HEK293 (cell line): Measurements from ENCODE around the gene ANKRD13D.

Experiments used
- EGR2 ChIP-seq: fragments of 450-650 bp; formaldehyde crosslinking; IDR thresholded peaks from 2 replicates; pipeline ENCODE4 v1.5.1; 2016; ENCODE audit warnings: low read depth, missing biosample characterization, missing genetic modification characterization
- FEZF1 ChIP-seq: fragments of 450-650 bp; formaldehyde crosslinking; IDR thresholded peaks from 2 replicates; pipeline ENCODE4 v1.5.1; 2016; ENCODE audit warnings: missing biosample characterization, missing genetic modification characterization
- HOXC10 ChIP-seq: sonication (generic); formaldehyde crosslinking; IDR thresholded peaks from 2 replicates; pipeline ENCODE4 v1.8.1; 2023; ENCODE audit warnings: mild to moderate bottlenecking, missing genetic modification reagents
- KLF8 ChIP-seq: fragments of 450-650 bp; formaldehyde crosslinking; IDR thresholded peaks from 2 replicates; pipeline ENCODE4 v1.5.1; 2016; ENCODE audit warnings: missing biosample characterization, missing genetic modification characterization
- SALL2 ChIP-seq: fragments of 450-650 bp; formaldehyde crosslinking; IDR thresholded peaks from 2 replicates; pipeline ENCODE4 v1.5.0; 2017; ENCODE audit warnings: missing biosample characterization, mild to moderate bottlenecking, missing genetic modification characterization, borderline replicate concordance
- SCRT1 ChIP-seq: fragments of 450-650 bp; formaldehyde crosslinking; IDR thresholded peaks from 2 replicates; pipeline ENCODE4 v1.5.1; 2016; ENCODE audit warnings: missing biosample characterization, missing genetic modification characterization, borderline replicate concordance
- ZBTB17 ChIP-seq: fragments of 450-650 bp; formaldehyde crosslinking; IDR thresholded peaks from 2 replicates; pipeline ENCODE4 v1.5.1; 2016; ENCODE audit warnings: missing biosample characterization, missing genetic modification characterization
- ZBTB20 ChIP-seq: fragments of 450-650 bp; formaldehyde crosslinking; IDR thresholded peaks from 2 replicates; pipeline ENCODE4 v1.5.1; 2016; ENCODE audit warnings: missing biosample characterization, missing genetic modification characterization
- ZEB2 ChIP-seq: fragments of 450-650 bp; formaldehyde crosslinking; IDR thresholded peaks from 2 replicates; pipeline ENCODE4 v1.5.1; 2016; ENCODE audit warnings: missing biosample characterization, missing genetic modification characterization
- ZFP3 ChIP-seq: fragments of 450-650 bp; formaldehyde crosslinking; IDR thresholded peaks from 2 replicates; pipeline ENCODE4 v1.5.1; 2016; ENCODE audit warnings: low read depth, missing biosample characterization, missing genetic modification characterization
- ZNF311 ChIP-seq: fragments of 450-650 bp; formaldehyde crosslinking; IDR thresholded peaks from 2 replicates; pipeline ENCODE4 v1.5.1; 2017; ENCODE audit warnings: missing biosample characterization, missing genetic modification characterization, borderline replicate concordance
- ZNF335 ChIP-seq: fragments of 450-650 bp; formaldehyde crosslinking; conservative IDR thresholded peaks from 2 replicates; pipeline ENCODE4 v1.5.1; 2016; ENCODE audit warnings: missing biosample characterization, missing genetic modification characterization
- ZNF394 ChIP-seq: fragments of 450-650 bp; formaldehyde crosslinking; IDR thresholded peaks from 2 replicates; pipeline ENCODE4 v1.5.1; 2016; ENCODE audit warnings: missing biosample characterization, missing genetic modification characterization, mild to moderate bottlenecking, moderate library complexity, borderline replicate concordance
- ZNF473 ChIP-seq: fragments of 450-650 bp; formaldehyde crosslinking; IDR thresholded peaks from 2 replicates; pipeline ENCODE4 v1.5.1; 2017; ENCODE audit warnings: missing biosample characterization, missing genetic modification characterization
- ZNF558 ChIP-seq: fragments of 450-650 bp; formaldehyde crosslinking; IDR thresholded peaks from 2 replicates; pipeline ENCODE4 v1.5.1; 2016; ENCODE audit warnings: missing biosample characterization, missing genetic modification characterization
- ZNF561 ChIP-seq: fragments of 450-650 bp; IDR thresholded peaks from 2 replicates; pipeline ENCODE4 v1.5.1; 2018; ENCODE audit warnings: missing biosample characterization, missing genetic modification characterization, borderline replicate concordance
- ZNF610 ChIP-seq: fragments of 450-650 bp; formaldehyde crosslinking; IDR thresholded peaks from 2 replicates; pipeline ENCODE4 v1.5.1; 2016; ENCODE audit warnings: missing biosample characterization, missing genetic modification characterization, borderline replicate concordance
- ZNF629 ChIP-seq: fragments of 450-650 bp; formaldehyde crosslinking; IDR thresholded peaks from 2 replicates; pipeline ENCODE4 v1.5.1; 2017; ENCODE audit warnings: missing biosample characterization, missing genetic modification characterization
- ZNF76 ChIP-seq: fragments of 450-650 bp; formaldehyde crosslinking; IDR thresholded peaks from 2 replicates; pipeline ENCODE4; 2016; ENCODE audit warnings: low read depth, missing biosample characterization, missing genetic modification characterization, borderline replicate concordance
- ZNF791 ChIP-seq: fragments of 450-650 bp; formaldehyde crosslinking; IDR thresholded peaks from 2 replicates; pipeline ENCODE4 v1.5.1; 2016; ENCODE audit warnings: missing biosample characterization, missing genetic modification characterization
- ZNF837 ChIP-seq: fragments of 450-650 bp; formaldehyde crosslinking; IDR thresholded peaks from 2 replicates; pipeline ENCODE4 v1.5.1; 2016; ENCODE audit warnings: missing biosample characterization, missing genetic modification characterization
- ZSCAN23 ChIP-seq: fragments of 450-650 bp; formaldehyde crosslinking; IDR thresholded peaks from 2 replicates; pipeline ENCODE4 v1.5.1; 2016; ENCODE audit warnings: missing biosample characterization, missing genetic modification characterization
- ZXDB ChIP-seq: fragments of 450-650 bp; formaldehyde crosslinking; IDR thresholded peaks from 2 replicates; pipeline ENCODE4 v1.5.1; 2016; ENCODE audit warnings: missing biosample characterization, missing genetic modification characterization
- TF ChIP-seq, protein P1 (sequence below): fragments of 450-650 bp; formaldehyde crosslinking; IDR thresholded peaks from 2 replicates; pipeline ENCODE4 v1.5.1; 2016; ENCODE audit warnings: missing biosample characterization, missing genetic modification characterization
- TF ChIP-seq, protein P2 (sequence below): fragments of 450-650 bp; formaldehyde crosslinking; conservative IDR thresholded peaks from 2 replicates; pipeline ENCODE4 v1.5.1; 2016; ENCODE audit warnings: low read depth, missing biosample characterization, missing genetic modification characterization
- TF ChIP-seq, protein P3 (sequence below): fragments of 450-650 bp; formaldehyde crosslinking; IDR thresholded peaks from 2 replicates; pipeline ENCODE4 v1.5.1; 2016; ENCODE audit warnings: missing biosample characterization, missing genetic modification characterization
- TF ChIP-seq, protein P4 (sequence below): fragments of 450-650 bp; formaldehyde crosslinking; IDR thresholded peaks from 2 replicates; pipeline ENCODE4 v1.5.1; 2016; ENCODE audit warnings: missing biosample characterization, missing genetic modification characterization

Gene ANKRD13D

DNA sequence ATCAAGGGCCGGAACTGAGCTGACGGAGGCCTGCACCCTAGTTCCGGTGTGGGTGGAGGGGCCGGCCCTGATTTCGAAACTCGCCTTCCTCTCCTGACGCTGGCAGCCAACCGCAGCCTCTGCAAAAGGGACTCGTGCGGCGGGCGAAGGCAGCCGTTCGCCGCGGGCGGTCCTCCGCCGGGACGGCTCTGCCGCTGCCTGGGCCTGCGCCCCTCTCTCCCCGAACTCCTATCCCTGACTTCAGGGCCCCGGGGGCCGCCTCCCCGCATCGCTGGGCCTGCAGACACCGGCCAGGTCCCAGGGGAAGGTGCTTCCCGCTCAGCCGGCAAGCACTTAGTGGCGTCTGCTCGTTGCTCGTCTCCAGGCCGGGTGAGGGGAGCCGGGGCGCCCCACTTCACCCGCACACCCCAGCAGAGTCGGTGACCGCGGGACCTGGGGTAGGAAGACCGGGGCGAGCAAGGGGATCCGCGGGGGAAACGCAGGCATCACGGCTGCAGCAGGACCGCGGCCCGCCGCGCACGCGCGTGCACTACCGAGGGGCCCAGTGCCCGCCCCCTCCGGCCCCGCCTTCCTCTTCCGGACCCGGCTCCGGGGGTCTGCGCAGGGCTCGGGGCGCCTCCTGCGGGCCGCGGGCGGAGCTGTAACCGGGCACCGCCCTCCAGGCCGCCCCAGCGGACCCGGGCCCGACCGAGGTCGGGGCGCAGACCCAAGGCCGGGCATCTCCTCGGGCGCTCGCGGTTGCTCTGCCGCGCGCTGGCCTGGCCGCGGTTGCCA is 464 bp upstream of the ANKRD13D start (continued):
- TF ChIP-seq, protein P1, sequence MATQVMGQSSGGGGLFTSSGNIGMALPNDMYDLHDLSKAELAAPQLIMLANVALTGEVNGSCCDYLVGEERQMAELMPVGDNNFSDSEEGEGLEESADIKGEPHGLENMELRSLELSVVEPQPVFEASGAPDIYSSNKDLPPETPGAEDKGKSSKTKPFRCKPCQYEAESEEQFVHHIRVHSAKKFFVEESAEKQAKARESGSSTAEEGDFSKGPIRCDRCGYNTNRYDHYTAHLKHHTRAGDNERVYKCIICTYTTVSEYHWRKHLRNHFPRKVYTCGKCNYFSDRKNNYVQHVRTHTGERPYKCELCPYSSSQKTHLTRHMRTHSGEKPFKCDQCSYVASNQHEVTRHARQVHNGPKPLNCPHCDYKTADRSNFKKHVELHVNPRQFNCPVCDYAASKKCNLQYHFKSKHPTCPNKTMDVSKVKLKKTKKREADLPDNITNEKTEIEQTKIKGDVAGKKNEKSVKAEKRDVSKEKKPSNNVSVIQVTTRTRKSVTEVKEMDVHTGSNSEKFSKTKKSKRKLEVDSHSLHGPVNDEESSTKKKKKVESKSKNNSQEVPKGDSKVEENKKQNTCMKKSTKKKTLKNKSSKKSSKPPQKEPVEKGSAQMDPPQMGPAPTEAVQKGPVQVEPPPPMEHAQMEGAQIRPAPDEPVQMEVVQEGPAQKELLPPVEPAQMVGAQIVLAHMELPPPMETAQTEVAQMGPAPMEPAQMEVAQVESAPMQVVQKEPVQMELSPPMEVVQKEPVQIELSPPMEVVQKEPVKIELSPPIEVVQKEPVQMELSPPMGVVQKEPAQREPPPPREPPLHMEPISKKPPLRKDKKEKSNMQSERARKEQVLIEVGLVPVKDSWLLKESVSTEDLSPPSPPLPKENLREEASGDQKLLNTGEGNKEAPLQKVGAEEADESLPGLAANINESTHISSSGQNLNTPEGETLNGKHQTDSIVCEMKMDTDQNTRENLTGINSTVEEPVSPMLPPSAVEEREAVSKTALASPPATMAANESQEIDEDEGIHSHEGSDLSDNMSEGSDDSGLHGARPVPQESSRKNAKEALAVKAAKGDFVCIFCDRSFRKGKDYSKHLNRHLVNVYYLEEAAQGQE (tag by site-specific recombination), result 0 out of 2 replicates have a peak, but pooled peaks have one; percentile 41
- peak; percentile 73 for TF ChIP-seq ZBTB17 (tag by site-specific recombination)
- peak; percentile 96 for TF ChIP-seq ZNF335 (tag by site-specific recombination)
- peak; percentile 47; the same call in 1 of the 2 replicates for TF ChIP-seq ZNF394 (tag by site-specific recombination)
- no peak for TF ChIP-seq SALL2 (tag by site-specific recombination)
- no peak for TF ChIP-seq ZNF473
- no peak for TF ChIP-seq ZNF791
- peak; percentile 26; the same call in 1 of the 2 replicates for TF ChIP-seq ZNF76 (tag by site-specific recombination)
- peak; percentile 60; the same call in 1 of the 2 replicates for TF ChIP-seq ZFP3 (tag by site-specific recombination)
- peak; percentile 57 for TF ChIP-seq KLF8 (tag by site-specific recombination)
- TF ChIP-seq, protein P2, sequence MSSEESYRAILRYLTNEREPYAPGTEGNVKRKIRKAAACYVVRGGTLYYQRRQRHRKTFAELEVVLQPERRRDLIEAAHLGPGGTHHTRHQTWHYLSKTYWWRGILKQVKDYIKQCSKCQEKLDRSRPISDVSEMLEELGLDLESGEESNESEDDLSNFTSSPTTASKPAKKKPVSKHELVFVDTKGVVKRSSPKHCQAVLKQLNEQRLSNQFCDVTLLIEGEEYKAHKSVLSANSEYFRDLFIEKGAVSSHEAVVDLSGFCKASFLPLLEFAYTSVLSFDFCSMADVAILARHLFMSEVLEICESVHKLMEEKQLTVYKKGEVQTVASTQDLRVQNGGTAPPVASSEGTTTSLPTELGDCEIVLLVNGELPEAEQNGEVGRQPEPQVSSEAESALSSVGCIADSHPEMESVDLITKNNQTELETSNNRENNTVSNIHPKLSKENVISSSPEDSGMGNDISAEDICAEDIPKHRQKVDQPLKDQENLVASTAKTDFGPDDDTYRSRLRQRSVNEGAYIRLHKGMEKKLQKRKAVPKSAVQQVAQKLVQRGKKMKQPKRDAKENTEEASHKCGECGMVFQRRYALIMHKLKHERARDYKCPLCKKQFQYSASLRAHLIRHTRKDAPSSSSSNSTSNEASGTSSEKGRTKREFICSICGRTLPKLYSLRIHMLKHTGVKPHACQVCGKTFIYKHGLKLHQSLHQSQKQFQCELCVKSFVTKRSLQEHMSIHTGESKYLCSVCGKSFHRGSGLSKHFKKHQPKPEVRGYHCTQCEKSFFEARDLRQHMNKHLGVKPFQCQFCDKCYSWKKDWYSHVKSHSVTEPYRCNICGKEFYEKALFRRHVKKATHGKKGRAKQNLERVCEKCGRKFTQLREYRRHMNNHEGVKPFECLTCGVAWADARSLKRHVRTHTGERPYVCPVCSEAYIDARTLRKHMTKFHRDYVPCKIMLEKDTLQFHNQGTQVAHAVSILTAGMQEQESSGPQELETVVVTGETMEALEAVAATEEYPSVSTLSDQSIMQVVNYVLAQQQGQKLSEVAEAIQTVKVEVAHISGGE (tag by site-specific recombination), result peak; percentile 81
- no peak for TF ChIP-seq ZSCAN23 (tag by site-specific recombination)
- TF ChIP-seq ZXDB (tag by site-specific recombination), result peak; percentile 85
- no peak for TF ChIP-seq ZNF311 (tag by site-specific recombination)
- TF ChIP-seq FEZF1 (tag by site-specific recombination), result peak; percentile 22; the same call in 1 of the 2 replicates
- TF ChIP-seq ZNF558 (tag by site-specific recombination), result no peak
- TF ChIP-seq ZBTB20 (tag by site-specific recombination), result peak; percentile 95
- TF ChIP-seq, protein P3, sequence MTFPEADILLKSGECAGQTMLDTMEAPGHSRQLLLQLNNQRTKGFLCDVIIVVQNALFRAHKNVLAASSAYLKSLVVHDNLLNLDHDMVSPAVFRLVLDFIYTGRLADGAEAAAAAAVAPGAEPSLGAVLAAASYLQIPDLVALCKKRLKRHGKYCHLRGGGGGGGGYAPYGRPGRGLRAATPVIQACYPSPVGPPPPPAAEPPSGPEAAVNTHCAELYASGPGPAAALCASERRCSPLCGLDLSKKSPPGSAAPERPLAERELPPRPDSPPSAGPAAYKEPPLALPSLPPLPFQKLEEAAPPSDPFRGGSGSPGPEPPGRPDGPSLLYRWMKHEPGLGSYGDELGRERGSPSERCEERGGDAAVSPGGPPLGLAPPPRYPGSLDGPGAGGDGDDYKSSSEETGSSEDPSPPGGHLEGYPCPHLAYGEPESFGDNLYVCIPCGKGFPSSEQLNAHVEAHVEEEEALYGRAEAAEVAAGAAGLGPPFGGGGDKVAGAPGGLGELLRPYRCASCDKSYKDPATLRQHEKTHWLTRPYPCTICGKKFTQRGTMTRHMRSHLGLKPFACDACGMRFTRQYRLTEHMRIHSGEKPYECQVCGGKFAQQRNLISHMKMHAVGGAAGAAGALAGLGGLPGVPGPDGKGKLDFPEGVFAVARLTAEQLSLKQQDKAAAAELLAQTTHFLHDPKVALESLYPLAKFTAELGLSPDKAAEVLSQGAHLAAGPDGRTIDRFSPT (tag by site-specific recombination), result peak; percentile 79
- 0 out of 2 replicates have a peak, but pooled peaks have one; percentile 8 for TF ChIP-seq EGR2 (tag by site-specific recombination)
- peak; percentile 56 for TF ChIP-seq ZNF629 (tag by site-specific recombination)
- 0 out of 2 replicates have a peak, but pooled peaks have one; percentile 55 for TF ChIP-seq HOXC10 (CRISPR knock-in tag)
- TF ChIP-seq ZNF610 (tag by site-specific recombination), result 0 out of 2 replicates have a peak, but pooled peaks have one; percentile 38
- TF ChIP-seq ZEB2, result peak; percentile 93
- no peak for TF ChIP-seq SCRT1
- no peak for TF ChIP-seq ZNF837 (tag by site-specific recombination)
- peak; percentile 61; the same call in 1 of the 2 replicates for TF ChIP-seq ZNF561 (tag by site-specific recombination)
- TF ChIP-seq, protein P4, sequence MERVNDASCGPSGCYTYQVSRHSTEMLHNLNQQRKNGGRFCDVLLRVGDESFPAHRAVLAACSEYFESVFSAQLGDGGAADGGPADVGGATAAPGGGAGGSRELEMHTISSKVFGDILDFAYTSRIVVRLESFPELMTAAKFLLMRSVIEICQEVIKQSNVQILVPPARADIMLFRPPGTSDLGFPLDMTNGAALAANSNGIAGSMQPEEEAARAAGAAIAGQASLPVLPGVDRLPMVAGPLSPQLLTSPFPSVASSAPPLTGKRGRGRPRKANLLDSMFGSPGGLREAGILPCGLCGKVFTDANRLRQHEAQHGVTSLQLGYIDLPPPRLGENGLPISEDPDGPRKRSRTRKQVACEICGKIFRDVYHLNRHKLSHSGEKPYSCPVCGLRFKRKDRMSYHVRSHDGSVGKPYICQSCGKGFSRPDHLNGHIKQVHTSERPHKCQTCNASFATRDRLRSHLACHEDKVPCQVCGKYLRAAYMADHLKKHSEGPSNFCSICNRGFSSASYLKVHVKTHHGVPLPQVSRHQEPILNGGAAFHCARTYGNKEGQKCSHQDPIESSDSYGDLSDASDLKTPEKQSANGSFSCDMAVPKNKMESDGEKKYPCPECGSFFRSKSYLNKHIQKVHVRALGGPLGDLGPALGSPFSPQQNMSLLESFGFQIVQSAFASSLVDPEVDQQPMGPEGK (tag by site-specific recombination), result peak; percentile 82
